ENCODE results near the gene TMEM243.
A peak's percentile ranks its signal among the peaks of the same experiment; 100 is the strongest.

The TMEM243 gene

GRCh38 chr7:87225696-87226095 is 6.2 kb upstream of the TMEM243 start:
- H3K36me3 ChIP-seq (ENCODE audit: control insufficient read depth in 5 of 5, insufficient read depth in 5 of 5, low read length in 5 of 5), result no peaks in the 10 kb centered on the region
- H3K4me1 ChIP-seq (ENCODE audit: control insufficient read depth in 5 of 5, insufficient read depth in 5 of 5, low read length in 5 of 5), result peaks cover 2 to 7% (median 5%) of the 10 kb centered on the region in 5 donors
- no peak overlapping the region for H3K9ac ChIP-seq (ENCODE audit: low read length in 5 of 5)
- H3K27ac ChIP-seq (ENCODE audit: low read depth, low read length), result no peak overlapping the region
- H3K4me3 ChIP-seq (ENCODE audit: low read depth in 1 of 5, low read length in 5 of 5), result no peak overlapping the region
- peaks cover 0 to 3% (median 0%) of the 10 kb centered on the region in 5 donors for H3K27me3 ChIP-seq (ENCODE audit: control insufficient read depth in 5 of 5, insufficient read depth in 4 of 5, low read length in 5 of 5)
- H3K9me3 ChIP-seq (ENCODE audit: control insufficient read depth in 5 of 5, low read length in 5 of 5), result peaks cover 0 to under 1% (median 0%) of the 10 kb centered on the region in 5 donors

GRCh38 chr7:87223666-87224065 is 4.1 kb upstream of the TMEM243 start:
- Histone ChIP-seq H3K36me3 (ENCODE audit: control insufficient read depth in 5 of 5, insufficient read depth in 5 of 5, low read length in 5 of 5) (no peaks in the 10 kb centered on the region), H3K9ac (ENCODE audit: low read length in 5 of 5) (no peak overlapping the region), H3K27ac (ENCODE audit: low read depth, low read length) (no peak overlapping the region), H3K4me1 (ENCODE audit: control insufficient read depth in 5 of 5, insufficient read depth in 5 of 5, low read length in 5 of 5) (peaks cover 4 to 24% (median 11%) of the 10 kb centered on the region in 5 donors), H3K27me3 (ENCODE audit: control insufficient read depth in 5 of 5, insufficient read depth in 4 of 5, low read length in 5 of 5) (peaks cover 0 to 3% (median 0%) of the 10 kb centered on the region in 5 donors), H3K4me3 (ENCODE audit: low read depth in 1 of 5, low read length in 5 of 5) (no peak overlapping the region), H3K9me3 (ENCODE audit: control insufficient read depth in 5 of 5, low read length in 5 of 5) (no peaks in the 10 kb centered on the region)

GRCh38 chr7:87220734-87221215 is 1.2 kb upstream of the TMEM243 start:
- Histone ChIP-seq H3K27ac (ENCODE audit: low read depth, low read length) (peak overlapping the region; percentile 88), H3K27me3 (ENCODE audit: control insufficient read depth in 5 of 5, insufficient read depth in 4 of 5, low read length in 5 of 5) (peaks cover 0 to 3% (median 0%) of the 10 kb centered on the region in 5 donors), H3K9me3 (ENCODE audit: control insufficient read depth in 5 of 5, low read length in 5 of 5) (no peaks in the 10 kb centered on the region), H3K9ac (ENCODE audit: low read length in 5 of 5) (peak overlapping the region; percentile 13 to 87 (median 80)), H3K36me3 (ENCODE audit: control insufficient read depth in 5 of 5, insufficient read depth in 5 of 5, low read length in 5 of 5) (no peaks in the 10 kb centered on the region), H3K4me1 (ENCODE audit: control insufficient read depth in 5 of 5, insufficient read depth in 5 of 5, low read length in 5 of 5) (peaks cover 6 to 49% (median 34%) of the 10 kb centered on the region in 5 donors), H3K4me3 (ENCODE audit: low read depth in 1 of 5, low read length in 5 of 5) (peak overlapping the region; percentile 73 to 98 (median 96))

GRCh38 chr7:87220026-87220733 is 648 bp upstream of the TMEM243 start:
- Histone ChIP-seq H3K36me3 (ENCODE audit: control insufficient read depth in 5 of 5, insufficient read depth in 5 of 5, low read length in 5 of 5) (no peaks in the 10 kb centered on the region), H3K27ac (ENCODE audit: low read depth, low read length) (peak overlapping the region; percentile 88), H3K4me3 (ENCODE audit: low read depth in 1 of 5, low read length in 5 of 5) (peak overlapping the region; percentile 85 to 98 (median 96)), H3K4me1 (ENCODE audit: control insufficient read depth in 5 of 5, insufficient read depth in 5 of 5, low read length in 5 of 5) (peaks cover 6 to 49% (median 34%) of the 10 kb centered on the region in 5 donors), H3K27me3 (ENCODE audit: control insufficient read depth in 5 of 5, insufficient read depth in 4 of 5, low read length in 5 of 5) (peaks cover 0 to 3% (median 0%) of the 10 kb centered on the region in 5 donors), H3K9me3 (ENCODE audit: control insufficient read depth in 5 of 5, low read length in 5 of 5) (no peaks in the 10 kb centered on the region), H3K9ac (ENCODE audit: low read length in 5 of 5) (peak overlapping the region; percentile 22 to 87 (median 80))

GRCh38 chr7:87218796-87219544 is 562 bp downstream of the TMEM243 start:
- no peaks in the 10 kb centered on the region for H3K36me3 ChIP-seq (ENCODE audit: control insufficient read depth in 5 of 5, insufficient read depth in 5 of 5, low read length in 5 of 5)
- peak overlapping the region; percentile 32 to 87 (median 80) for H3K9ac ChIP-seq (ENCODE audit: low read length in 5 of 5)
- H3K4me1 ChIP-seq (ENCODE audit: control insufficient read depth in 5 of 5, insufficient read depth in 5 of 5, low read length in 5 of 5), result peaks cover 6 to 55% (median 36%) of the 10 kb centered on the region in 5 donors
- H3K9me3 ChIP-seq (ENCODE audit: control insufficient read depth in 5 of 5, low read length in 5 of 5), result no peaks in the 10 kb centered on the region
- peak overlapping the region; percentile 90 to 98 (median 96) for H3K4me3 ChIP-seq (ENCODE audit: low read depth in 1 of 5, low read length in 5 of 5)
- H3K27ac ChIP-seq (ENCODE audit: low read depth, low read length), result peak overlapping the region; percentile 88
- peaks cover 0 to 3% (median 0%) of the 10 kb centered on the region in 5 donors for H3K27me3 ChIP-seq (ENCODE audit: control insufficient read depth in 5 of 5, insufficient read depth in 4 of 5, low read length in 5 of 5)

GRCh38 chr7:87217983-87218653 is 1.4 kb downstream of the TMEM243 start:
- H3K27ac ChIP-seq (ENCODE audit: low read depth, low read length), result peak overlapping the region; percentile 88

GRCh38 chr7:87216701-87217508 is 2.6 kb downstream of the TMEM243 start:
- Histone ChIP-seq H3K27me3 (ENCODE audit: control insufficient read depth in 5 of 5, insufficient read depth in 4 of 5, low read length in 5 of 5) (no peaks in the 10 kb centered on the region), H3K4me1 (ENCODE audit: control insufficient read depth in 5 of 5, insufficient read depth in 5 of 5, low read length in 5 of 5) (peaks cover 8 to 68% (median 48%) of the 10 kb centered on the region in 5 donors), H3K27ac (ENCODE audit: low read depth, low read length) (peak overlapping the region; percentile 88), H3K36me3 (ENCODE audit: control insufficient read depth in 5 of 5, insufficient read depth in 5 of 5, low read length in 5 of 5) (no peaks in the 10 kb centered on the region), H3K4me3 (ENCODE audit: low read depth in 1 of 5, low read length in 5 of 5) (peak overlapping the region in 2 of 5 donors; percentile 14 to 16), H3K9me3 (ENCODE audit: control insufficient read depth in 5 of 5, low read length in 5 of 5) (no peaks in the 10 kb centered on the region), H3K9ac (ENCODE audit: low read length in 5 of 5) (peak overlapping the region in 1 of 5 donors; percentile 12)

More at GRCh38 chr7:87217983-87218653, 1.4 kb downstream of the TMEM243 start:
- Histone ChIP-seq H3K36me3 (ENCODE audit: control insufficient read depth in 5 of 5, insufficient read depth in 5 of 5, low read length in 5 of 5) (no peaks in the 10 kb centered on the region), H3K4me3 (ENCODE audit: low read depth in 1 of 5, low read length in 5 of 5) (peak overlapping the region; percentile 90 to 98 (median 96)), H3K9me3 (ENCODE audit: control insufficient read depth in 5 of 5, low read length in 5 of 5) (no peaks in the 10 kb centered on the region), H3K27me3 (ENCODE audit: control insufficient read depth in 5 of 5, insufficient read depth in 4 of 5, low read length in 5 of 5) (no peaks in the 10 kb centered on the region), H3K9ac (ENCODE audit: low read length in 5 of 5) (peak overlapping the region; percentile 32 to 87 (median 71)), H3K4me1 (ENCODE audit: control insufficient read depth in 5 of 5, insufficient read depth in 5 of 5, low read length in 5 of 5) (peaks cover 6 to 57% (median 36%) of the 10 kb centered on the region in 5 donors)

- peaks cover 0 to 4% (median 0%) of the 10 kb centered on the region in 5 donors for H3K36me3 ChIP-seq (ENCODE audit: control insufficient read depth in 5 of 5, insufficient read depth in 5 of 5, low read length in 5 of 5)
- H3K4me3 ChIP-seq (ENCODE audit: low read depth in 1 of 5, low read length in 5 of 5), result no peak overlapping the region
- no peaks in the 10 kb centered on the region for H3K9me3 ChIP-seq (ENCODE audit: control insufficient read depth in 5 of 5, low read length in 5 of 5)
- H3K27ac ChIP-seq (ENCODE audit: low read depth, low read length), result no peak overlapping the region
- no peak overlapping the region for H3K9ac ChIP-seq (ENCODE audit: low read length in 5 of 5)
- H3K27me3 ChIP-seq (ENCODE audit: control insufficient read depth in 5 of 5, insufficient read depth in 4 of 5, low read length in 5 of 5), result no peaks in the 10 kb centered on the region
- H3K4me1 ChIP-seq (ENCODE audit: control insufficient read depth in 5 of 5, insufficient read depth in 5 of 5, low read length in 5 of 5), result peaks cover 5 to 58% (median 41%) of the 10 kb centered on the region in 5 donors
Observed at GRCh38 chr7:87215046-87215445, 4.5 kb downstream of the TMEM243 start.

GRCh38 chr7:87213811-87214210 is 5.7 kb downstream of the TMEM243 start:
- Histone ChIP-seq H3K36me3 (ENCODE audit: control insufficient read depth in 5 of 5, insufficient read depth in 5 of 5, low read length in 5 of 5) (peaks cover 0 to 4% (median 0%) of the 10 kb centered on the region in 5 donors), H3K4me1 (ENCODE audit: control insufficient read depth in 5 of 5, insufficient read depth in 5 of 5, low read length in 5 of 5) (peaks cover 5 to 57% (median 40%) of the 10 kb centered on the region in 5 donors), H3K9ac (ENCODE audit: low read length in 5 of 5) (no peak overlapping the region), H3K4me3 (ENCODE audit: low read depth in 1 of 5, low read length in 5 of 5) (no peak overlapping the region), H3K27me3 (ENCODE audit: control insufficient read depth in 5 of 5, insufficient read depth in 4 of 5, low read length in 5 of 5) (no peaks in the 10 kb centered on the region), H3K9me3 (ENCODE audit: control insufficient read depth in 5 of 5, low read length in 5 of 5) (no peaks in the 10 kb centered on the region), H3K27ac (ENCODE audit: low read depth, low read length) (no peak overlapping the region)

Measured in subcutaneous abdominal adipose tissue (tissue), 5 donors.